ENCODE data around the gene ZNF296. TPM values are rescaled to one million over a fixed set of nuclear protein-coding genes. Genes with fewer than 3 reads are reported as not detected.

Gene ZNF296
- total and polyA plus RNA-seq, 2 of the 13 experiments (the other 11 are each of a cell fraction or from before 2014, with no cell fraction given), result 0.26 to 0.62 TPM

DNA sequence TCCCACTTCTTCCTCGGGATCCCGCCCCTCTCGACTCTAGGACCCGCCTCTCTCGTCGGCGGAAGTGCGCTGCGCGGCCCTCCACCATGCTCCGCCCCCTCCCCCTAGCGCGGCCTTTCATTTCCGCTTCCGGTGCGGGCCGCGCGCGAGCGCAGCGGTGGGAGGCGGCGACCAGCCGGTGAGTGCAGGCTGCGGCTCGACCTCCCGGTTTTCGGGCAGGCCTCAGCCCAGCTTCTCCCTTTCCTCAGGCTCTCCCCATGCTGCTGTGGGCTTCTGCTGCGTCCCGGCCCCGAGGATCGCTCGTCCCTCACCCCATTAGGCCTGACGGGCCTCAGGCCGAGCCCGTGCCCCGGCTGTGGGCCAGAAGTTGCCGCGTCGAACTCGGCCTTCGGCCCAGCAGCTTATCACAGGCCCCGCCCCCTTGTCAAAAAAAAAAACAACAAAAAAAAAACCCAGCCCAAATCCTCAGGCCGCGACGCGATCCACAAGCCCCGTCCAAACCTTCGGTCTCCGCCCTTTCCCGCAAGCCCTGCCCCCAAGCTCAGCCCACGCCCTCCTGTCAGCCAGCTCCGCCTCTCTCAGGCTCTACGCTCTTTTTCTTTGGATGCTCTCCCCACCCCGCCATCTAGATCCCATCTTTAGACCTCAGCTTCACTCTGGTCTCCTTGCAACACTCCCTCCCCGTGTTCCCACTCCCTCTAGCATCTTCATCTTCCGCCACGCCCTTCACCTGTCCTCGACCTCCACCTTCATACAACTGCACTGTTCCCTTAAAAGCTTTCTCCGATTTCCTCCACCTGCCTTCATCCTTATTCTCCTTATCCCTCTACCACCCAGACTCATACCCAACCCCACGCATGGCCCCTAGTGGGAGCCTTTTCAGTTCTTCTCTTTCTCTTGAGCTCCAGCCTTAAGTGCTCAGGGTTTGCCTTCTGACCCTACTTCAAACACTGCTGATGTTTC, 37.1 kb downstream of the ZNF296 start, which contains the start of gene CLASRP (continued):
- TF ChIP-seq ZNF609 (CRISPR knock-in tag; IDR thresholded peaks at IDR 0.05; ENCODE audit: borderline replicate concordance) (no peak; the same call in 1 of the 2 replicates), TCF7 (IDR thresholded peaks at IDR 0.05; ENCODE audit: low read depth) (no peak), ZNF800 (CRISPR knock-in tag; IDR thresholded peaks at IDR 0.05) (no peak), ZNF160 (CRISPR knock-in tag; IDR thresholded peaks at IDR 0.05) (peak; percentile 63; the same call in 1 of the 2 replicates), ZNF816 (CRISPR knock-in tag; IDR thresholded peaks at IDR 0.05; ENCODE audit: borderline replicate concordance) (0 out of 2 replicates have a peak, but pooled peaks have one; percentile 45), ZNF496 (CRISPR knock-in tag; IDR thresholded peaks at IDR 0.05; ENCODE audit: insufficient replicate concordance) (no peak), GMEB1 (CRISPR knock-in tag; IDR thresholded peaks at IDR 0.05; ENCODE audit: borderline replicate concordance) (peak; percentile 82), GABPB1 (CRISPR knock-in tag; IDR thresholded peaks at IDR 0.05) (peak; percentile 99), ZNF232 (CRISPR knock-in tag; IDR thresholded peaks at IDR 0.05; ENCODE audit: borderline replicate concordance) (peak; percentile 79; the same call in 1 of the 2 replicates), TAF1 (CRISPR knock-in tag; IDR thresholded peaks at IDR 0.05) (peak; percentile 89), RARG (CRISPR knock-in tag; IDR thresholded peaks at IDR 0.05; ENCODE audit: low read depth) (no peak), HBP1 (CRISPR knock-in tag; IDR thresholded peaks at IDR 0.05; ENCODE audit: low read depth) (no peak), FOXK1 (CRISPR knock-in tag; IDR thresholded peaks at IDR 0.05; ENCODE audit: borderline replicate concordance, low read depth) (peak; percentile 48), PAX8 (CRISPR knock-in tag; IDR thresholded peaks at IDR 0.05; ENCODE audit: borderline replicate concordance) (no peak)
- TF ChIP-seq, protein P1, sequence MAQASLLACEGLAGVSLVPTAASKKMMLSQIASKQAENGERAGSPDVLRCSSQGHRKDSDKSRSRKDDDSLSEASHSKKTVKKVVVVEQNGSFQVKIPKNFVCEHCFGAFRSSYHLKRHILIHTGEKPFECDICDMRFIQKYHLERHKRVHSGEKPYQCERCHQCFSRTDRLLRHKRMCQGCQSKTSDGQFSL (CRISPR knock-in tag; IDR thresholded peaks at IDR 0.05), result no peak
